HCT116 (cell line): Measurements from ENCODE around the gene ALCAM. TPM values are rescaled to one million over a fixed set of nuclear protein-coding genes. Genes with fewer than 3 reads are reported as not detected.
A peak's percentile ranks its signal among the peaks of the same experiment; 100 is the strongest.

ENCODE experiments used
- ATAC-seq: fragments of 200-7000 bp; cut with Tn5 transposase; 2 replicates; pipeline ENCODE4 v1.9.1; 2020; ENCODE audit warnings: mild to moderate bottlenecking, moderate library complexity
- BruUV-seq: library from RNA; stranded (reverse); fragments of 400-500 nt; replicated peaks from 2 replicates; lab custom pipeline; 2021; lab: Mats Ljungman, UMichigan
- CTCF ChIA-PET: fragments of 300-600 bp; sonication (Branson Sonifier 250); formaldehyde crosslinking; loops from one replicate; lab custom pipeline; 2021; ENCODE audit warnings: antibody characterized with exemption; lab: Charles Lee
- POLR2A ChIA-PET: fragments of 300-600, 350-600 bp; sonication (Branson Sonifier 250); formaldehyde crosslinking; loops from one replicate; lab custom pipeline; 2021; ENCODE audit warnings: antibody characterized with exemption; lab: Charles Lee
- RAD21 ChIA-PET, 2 experiments: fragments of 300-600 bp; sonication (Branson Sonifier 250); formaldehyde crosslinking; loops; one replicate each; lab custom pipeline; 2023; ENCODE audit warnings: low total read pairs in 2 of 2; ENCODE audit not compliant: uncharacterized antibody in 2 of 2, unreplicated experiment in 2 of 2, low non-redundant PET in 1 of 2; lab: Charles Lee
- DNase-seq: peaks from one replicate; pipeline ENCODE4 v3.0.0-alpha.2; 2010; ENCODE audit warnings: low read depth, low spot score
- H2AFZ ChIP-seq: fragments of 200-600 bp; shearing (Covaris generic), sonication (generic); 2 replicates; pipeline ENCODE4 v1.6.1; 2017; ENCODE audit warnings: low read depth, mixed run types, mixed read lengths, antibody characterized with exemption, low read length; ENCODE audit not compliant: poor library complexity, severe bottlenecking
- H3K27ac ChIP-seq: 2 replicates; pipeline ENCODE4 v1.5.1; 2012; ENCODE audit warnings: low read depth, low read length
- H3K27me3 ChIP-seq: fragments of 200-600 bp; sonication (generic); 2 replicates; pipeline ENCODE4 v1.6.1; 2016; ENCODE audit warnings: mixed run types, low read length, mixed read lengths; ENCODE audit not compliant: insufficient read depth
- H3K36me3 ChIP-seq, 2 experiments: fragments of 200-500 bp in 1 of 2; fragments of 200-600 bp in 1 of 2; sonication (Bioruptor generic) in 1 of 2; sonication (generic) in 1 of 2; 2 replicates each; pipeline versions ENCODE4 v1.5.1 to v1.6.1; 2014 to 2016; ENCODE audit warnings: low read length in 2 of 2, inconsistent platforms in 1 of 2, mixed read lengths in 1 of 2, mixed run types in 1 of 2; ENCODE audit not compliant: insufficient read depth in 2 of 2, control insufficient read depth in 1 of 2
- H3K4me1 ChIP-seq, 2 experiments: fragments of 200-600 bp in 1 of 2; sonication (generic) in 1 of 2; 2 replicates each; pipeline versions ENCODE4 v1.5.1 to v1.6.1; 2012 to 2017; ENCODE audit warnings: low read length in 2 of 2, inconsistent platforms in 1 of 2, mild to moderate bottlenecking in 1 of 2, mixed read lengths in 1 of 2, mixed run types in 1 of 2, moderate library complexity in 1 of 2; ENCODE audit not compliant: insufficient read depth in 2 of 2, control insufficient read depth in 1 of 2
- H3K4me2 ChIP-seq: fragments of 200-600 bp; sonication (generic); 2 replicates; pipeline ENCODE4 v1.6.1; 2017; ENCODE audit warnings: mixed run types, low read length, mixed read lengths
- H3K4me3 ChIP-seq, 2 experiments: fragments of 200-600 bp in 1 of 2; sonication (generic) in 1 of 2; replicated peaks in 1 of 2; 2 replicates each; pipeline ENCODE4 v1.5.1; 2011 to 2016; ENCODE audit warnings: low read length in 2 of 2, control low read depth in 1 of 2, low read depth in 1 of 2, mild to moderate bottlenecking in 1 of 2, mixed read lengths in 1 of 2, mixed run types in 1 of 2
- H3K79me2 ChIP-seq: fragments of 200-600 bp; sonication (generic); 2 replicates; pipeline ENCODE4 v1.6.1; 2017; ENCODE audit warnings: mild to moderate bottlenecking, mixed run types, low read length, moderate library complexity, mixed read lengths; ENCODE audit not compliant: insufficient read depth
- H3K9ac ChIP-seq: fragments of 200-600 bp; sonication (generic); 2 replicates; pipeline ENCODE4 v1.6.1; 2016; ENCODE audit warnings: low read length, mixed read lengths
- H3K9me2 ChIP-seq: fragments of 200-600 bp; sonication (generic), shearing (Covaris generic); 2 replicates; pipeline ENCODE4 v1.6.1; 2017; ENCODE audit warnings: mixed run types, mild to moderate bottlenecking, moderate library complexity; ENCODE audit not compliant: insufficient read depth
- H3K9me3 ChIP-seq, 2 experiments: fragments of 200-500 bp in 1 of 2; fragments of 200-600 bp in 1 of 2; sonication (Bioruptor generic) in 1 of 2; sonication (generic) in 1 of 2; 2 replicates each; pipeline ENCODE4 v1.6.1; 2014 to 2017; ENCODE audit warnings: low read length in 2 of 2, mixed read lengths in 2 of 2, inconsistent platforms in 1 of 2, low read depth in 1 of 2, mild to moderate bottlenecking in 1 of 2, mixed run types in 1 of 2, moderate library complexity in 1 of 2; ENCODE audit not compliant: control insufficient read depth in 1 of 2, insufficient read depth in 1 of 2
- H4K20me1 ChIP-seq: fragments of 200-600 bp; sonication (generic), shearing (Covaris generic); 2 replicates; pipeline ENCODE4 v1.6.1; 2017; ENCODE audit warnings: mixed run types, mild to moderate bottlenecking, moderate library complexity; ENCODE audit not compliant: insufficient read depth
- CBX3 ChIP-seq: IDR thresholded peaks from 2 replicates; pipeline ENCODE4 v1.6.1; 2012; ENCODE audit warnings: low read depth
- EGR1 ChIP-seq: IDR thresholded peaks from 2 replicates; pipeline ENCODE4 v1.6.1; 2012; ENCODE audit warnings: low read depth
- ELF1 ChIP-seq: IDR thresholded peaks from 2 replicates; pipeline ENCODE4 v1.6.1; 2012; ENCODE audit warnings: low read depth, borderline replicate concordance
- EZH2 ChIP-seq: fragments of 200-600 bp; sonication (generic); IDR thresholded peaks from 2 replicates; pipeline ENCODE4 v1.6.1; 2017; ENCODE audit warnings: antibody characterized with exemption, mixed run types
- EZH2phosphoT487 ChIP-seq: fragments of 200-600 bp; IDR thresholded peaks from 2 replicates; pipeline ENCODE4 v1.6.1; 2018; ENCODE audit warnings: antibody characterized with exemption, borderline replicate concordance
- FOSL1 ChIP-seq: IDR thresholded peaks from 2 replicates; pipeline ENCODE4 v1.6.1; 2012; ENCODE audit warnings: low read depth
- JUND ChIP-seq: IDR thresholded peaks from 2 replicates; pipeline ENCODE4 v1.6.1; 2012
- POLR2AphosphoS5 ChIP-seq: IDR thresholded peaks from 2 replicates; pipeline ENCODE4 v1.6.1; 2011; ENCODE audit warnings: mild to moderate bottlenecking, low read depth, low read length, moderate library complexity
- RAD21 ChIP-seq: IDR thresholded peaks from 2 replicates; pipeline ENCODE4 v1.6.1; 2012; ENCODE audit warnings: low read depth, mild to moderate bottlenecking
- SIN3A ChIP-seq: IDR thresholded peaks from 2 replicates; pipeline ENCODE4 v1.6.1; 2012; ENCODE audit warnings: low read depth
- SP1 ChIP-seq: IDR thresholded peaks from 2 replicates; pipeline ENCODE4 v1.6.1; 2012; ENCODE audit warnings: low read depth
- SRF ChIP-seq: IDR thresholded peaks from 2 replicates; pipeline ENCODE4 v1.6.1; 2012; ENCODE audit warnings: low read depth
- YY1 ChIP-seq: IDR thresholded peaks from 2 replicates; pipeline ENCODE4 v1.6.1; 2011; ENCODE audit warnings: low read length, low read depth, moderate library complexity, mild to moderate bottlenecking; ENCODE audit not compliant: insufficient replicate concordance; ENCODE audit errors: extremely low read depth
- ZFX ChIP-seq: fragments of 450-650 bp; IDR thresholded peaks from 2 replicates; pipeline ENCODE4 v1.6.1; 2017
- ZNF274 ChIP-seq: fragments of 200-500 bp; sonication (Bioruptor generic); IDR thresholded peaks from 2 replicates; pipeline ENCODE4 v1.6.1; 2014; ENCODE audit warnings: mild to moderate bottlenecking, low read depth, low read length, inconsistent platforms
- intact Hi-C: fragments of 100-400 bp; cut with micrococcal nuclease; formaldehyde crosslinking; loops from 2 replicates; pipeline ENCODE4 v1.10.0; 2022
- total RNA-seq: library from RNA; stranded (reverse); gene quantifications from one replicate; pipeline ENCODE4 v1.2.1, GENCODE V29; 2021; ENCODE audit not compliant: unreplicated experiment
- TF ChIP-seq, protein P1 (sequence below): IDR thresholded peaks from 2 replicates; pipeline ENCODE4 v1.6.1; 2012; ENCODE audit warnings: low read depth
- TF ChIP-seq, protein P2 (sequence below): IDR thresholded peaks from 2 replicates; pipeline ENCODE4 v1.6.1; 2012
- TF ChIP-seq, protein P3 (sequence below): IDR thresholded peaks from 2 replicates; pipeline ENCODE4 v1.6.1; 2011; ENCODE audit warnings: mild to moderate bottlenecking, low read length, moderate library complexity; ENCODE audit not compliant: insufficient replicate concordance; ENCODE audit errors: extremely low read depth
- TF ChIP-seq, protein P4 (sequence below): IDR thresholded peaks from 2 replicates; pipeline ENCODE4 v1.6.1; 2012

ALCAM gene
- total RNA-seq, 1 experiment from 2014 or later = 56.7 TPM

DNA sequence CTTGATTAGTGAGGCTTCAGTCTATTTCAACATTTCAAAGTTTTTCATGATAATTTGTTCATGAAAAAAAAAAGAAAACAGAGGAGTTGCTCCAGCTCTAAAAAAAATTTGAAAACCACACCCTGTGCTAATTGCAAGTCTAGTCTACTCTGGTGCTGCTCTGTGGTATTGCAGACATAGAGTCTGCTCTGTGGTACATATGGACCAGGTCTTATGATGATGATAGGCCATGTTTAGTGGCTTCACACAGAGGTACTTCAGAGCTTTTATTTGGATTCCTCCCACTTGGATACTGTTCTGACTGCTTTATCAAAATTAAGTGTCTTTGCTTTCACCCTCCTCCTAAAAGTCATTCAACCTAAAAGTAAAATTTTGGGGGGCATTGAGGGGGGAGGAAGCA is 160.8 kb downstream of the ALCAM start:
- ATAC-seq = peak; percentile 69; the same call in 1 of the 2 replicates
- H2AFZ ChIP-seq = no peak overlapping the region
- TF ChIP-seq POLR2AphosphoS5 (no peak), EZH2phosphoT487 (no peak), ZNF274 (no peak), EGR1 (no peak), SP1 (no peak), EZH2 (no peak), CBX3 (no peak), FOSL1 (no peak), ZFX (no peak), ELF1 (no peak), YY1 (no peak), SRF (no peak), JUND (no peak), SIN3A (no peak), RAD21 (no peak)
- TF ChIP-seq, protein P1, sequence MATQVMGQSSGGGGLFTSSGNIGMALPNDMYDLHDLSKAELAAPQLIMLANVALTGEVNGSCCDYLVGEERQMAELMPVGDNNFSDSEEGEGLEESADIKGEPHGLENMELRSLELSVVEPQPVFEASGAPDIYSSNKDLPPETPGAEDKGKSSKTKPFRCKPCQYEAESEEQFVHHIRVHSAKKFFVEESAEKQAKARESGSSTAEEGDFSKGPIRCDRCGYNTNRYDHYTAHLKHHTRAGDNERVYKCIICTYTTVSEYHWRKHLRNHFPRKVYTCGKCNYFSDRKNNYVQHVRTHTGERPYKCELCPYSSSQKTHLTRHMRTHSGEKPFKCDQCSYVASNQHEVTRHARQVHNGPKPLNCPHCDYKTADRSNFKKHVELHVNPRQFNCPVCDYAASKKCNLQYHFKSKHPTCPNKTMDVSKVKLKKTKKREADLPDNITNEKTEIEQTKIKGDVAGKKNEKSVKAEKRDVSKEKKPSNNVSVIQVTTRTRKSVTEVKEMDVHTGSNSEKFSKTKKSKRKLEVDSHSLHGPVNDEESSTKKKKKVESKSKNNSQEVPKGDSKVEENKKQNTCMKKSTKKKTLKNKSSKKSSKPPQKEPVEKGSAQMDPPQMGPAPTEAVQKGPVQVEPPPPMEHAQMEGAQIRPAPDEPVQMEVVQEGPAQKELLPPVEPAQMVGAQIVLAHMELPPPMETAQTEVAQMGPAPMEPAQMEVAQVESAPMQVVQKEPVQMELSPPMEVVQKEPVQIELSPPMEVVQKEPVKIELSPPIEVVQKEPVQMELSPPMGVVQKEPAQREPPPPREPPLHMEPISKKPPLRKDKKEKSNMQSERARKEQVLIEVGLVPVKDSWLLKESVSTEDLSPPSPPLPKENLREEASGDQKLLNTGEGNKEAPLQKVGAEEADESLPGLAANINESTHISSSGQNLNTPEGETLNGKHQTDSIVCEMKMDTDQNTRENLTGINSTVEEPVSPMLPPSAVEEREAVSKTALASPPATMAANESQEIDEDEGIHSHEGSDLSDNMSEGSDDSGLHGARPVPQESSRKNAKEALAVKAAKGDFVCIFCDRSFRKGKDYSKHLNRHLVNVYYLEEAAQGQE = no peak
- TF ChIP-seq, protein P2, sequence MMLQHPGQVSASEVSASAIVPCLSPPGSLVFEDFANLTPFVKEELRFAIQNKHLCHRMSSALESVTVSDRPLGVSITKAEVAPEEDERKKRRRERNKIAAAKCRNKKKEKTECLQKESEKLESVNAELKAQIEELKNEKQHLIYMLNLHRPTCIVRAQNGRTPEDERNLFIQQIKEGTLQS = no peak
- TF ChIP-seq, protein P3, sequence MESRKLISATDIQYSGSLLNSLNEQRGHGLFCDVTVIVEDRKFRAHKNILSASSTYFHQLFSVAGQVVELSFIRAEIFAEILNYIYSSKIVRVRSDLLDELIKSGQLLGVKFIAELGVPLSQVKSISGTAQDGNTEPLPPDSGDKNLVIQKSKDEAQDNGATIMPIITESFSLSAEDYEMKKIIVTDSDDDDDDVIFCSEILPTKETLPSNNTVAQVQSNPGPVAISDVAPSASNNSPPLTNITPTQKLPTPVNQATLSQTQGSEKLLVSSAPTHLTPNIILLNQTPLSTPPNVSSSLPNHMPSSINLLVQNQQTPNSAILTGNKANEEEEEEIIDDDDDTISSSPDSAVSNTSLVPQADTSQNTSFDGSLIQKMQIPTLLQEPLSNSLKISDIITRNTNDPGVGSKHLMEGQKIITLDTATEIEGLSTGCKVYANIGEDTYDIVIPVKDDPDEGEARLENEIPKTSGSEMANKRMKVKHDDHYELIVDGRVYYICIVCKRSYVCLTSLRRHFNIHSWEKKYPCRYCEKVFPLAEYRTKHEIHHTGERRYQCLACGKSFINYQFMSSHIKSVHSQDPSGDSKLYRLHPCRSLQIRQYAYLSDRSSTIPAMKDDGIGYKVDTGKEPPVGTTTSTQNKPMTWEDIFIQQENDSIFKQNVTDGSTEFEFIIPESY = no peak
- TF ChIP-seq, protein P4, sequence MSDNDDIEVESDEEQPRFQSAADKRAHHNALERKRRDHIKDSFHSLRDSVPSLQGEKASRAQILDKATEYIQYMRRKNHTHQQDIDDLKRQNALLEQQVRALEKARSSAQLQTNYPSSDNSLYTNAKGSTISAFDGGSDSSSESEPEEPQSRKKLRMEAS = no peak
- TF ChIP-seq, all 23 proteins: peak for 0
- BruUV-seq = no TSS peak
- Histone ChIP-seq H3K9ac (no peak overlapping the region), H4K20me1 (no peaks in the 10 kb centered on the region), H3K36me3 (no peaks in the 10 kb centered on the region), H3K9me3 (no peaks in the 10 kb centered on the region), H3K4me2 (peak overlapping the region; percentile 20; the same call in 1 of the 2 replicates), H3K27me3 (no peaks in the 10 kb centered on the region), H3K4me1 (peaks cover 22 to 23% of the 10 kb centered on the region in 2 experiments), H3K4me3 (no peak overlapping the region), H3K27ac (no peak overlapping the region), H3K79me2 (no peaks in the 10 kb centered on the region), H3K9me2 (no peaks in the 10 kb centered on the region)
- no peak for DNase-seq
- intact Hi-C loops = no loop called here
- ChIA-PET POLR2A (interaction anchor here (1.0 to 1.3 kb wide), 2 partner anchors 10 to 161 kb away, joined by 3 to 4 read pairs; partner anchors contain the start of gene ALCAM), CTCF (interaction anchor here (0.6 to 2.8 kb wide), 3 partner anchors 9 to 1584 kb away, joined by 3 to 16 read pairs (median 3); no protein-coding TSS in a partner anchor), RAD21 (interaction anchor here in 1 of 2 experiments (0.7 kb wide), 1 partner anchor 571 kb away, joined by 8 read pairs; no protein-coding TSS in a partner anchor)
